HT-29 (cell line): Measurements from ENCODE around the gene OR1I1. TPM values are rescaled to one million over a fixed set of nuclear protein-coding genes. Genes with fewer than 3 reads are reported as not detected.

Experiments used
- DNase-seq: peaks from one replicate; pipeline ENCODE4 v3.0.0-alpha.2; 2015; ENCODE audit warnings: low spot score
- total RNA-seq: library from RNA; depleted of rRNA; stranded (reverse); fragments of >200 nt; shearing (Covaris generic); gene quantifications from 2 replicates; pipeline ENCODE4 v1.2.3, GENCODE V29; 2014

The OR1I1 gene
- total RNA-seq, 1 experiment from 2014 or later: not detected

- no peak for DNase-seq
Observed at GRCh38 chr19:15098460-15098859, 16.4 kb downstream of the OR1I1 start.

- DNase-seq: no peak
Observed at GRCh38 chr19:15099017-15099582, 17.1 kb downstream of the OR1I1 start.

- peak; percentile 38 for DNase-seq
Observed at GRCh38 chr19:15101479-15102082, 19.6 kb downstream of the OR1I1 start.

GRCh38 chr19:15104003-15104402, 22.0 kb downstream of the OR1I1 start:
- no peak for DNase-seq

- no peak for DNase-seq
Observed at GRCh38 chr19:15104411-15104810, 22.4 kb downstream of the OR1I1 start.

DNA sequence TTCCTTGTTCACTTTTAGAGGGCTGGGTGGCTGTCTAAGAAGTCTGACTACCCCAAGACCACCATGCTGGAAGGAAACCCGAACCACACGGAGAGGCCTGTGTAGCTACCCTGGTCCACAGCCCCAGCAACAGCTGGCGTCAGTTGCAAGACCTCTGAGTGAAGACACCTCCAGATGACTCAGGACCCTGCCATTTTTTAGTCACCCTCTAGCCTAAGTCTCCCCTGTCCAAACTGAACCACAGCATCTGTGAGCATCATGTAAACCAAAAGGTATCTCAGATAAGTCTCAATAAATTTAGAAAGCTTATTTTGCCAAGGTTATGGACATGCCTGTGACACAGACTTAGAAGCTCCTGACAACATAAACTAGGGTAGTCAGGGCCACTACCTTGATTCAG, 23.0 kb downstream of the OR1I1 start:
- DNase-seq: no peak

- DNase-seq: no peak
Observed at GRCh38 chr19:15107061-15108010, 25.3 kb downstream of the OR1I1 start, which contains the start of gene SYDE1. SYDE1 (plus strand) TSS chr19:15107401; CDS start chr19:15107434, 33 bp downstream.

GRCh38 chr19:15108145-15108844, 26.3 kb downstream of the OR1I1 start:
- no peak for DNase-seq

DNA sequence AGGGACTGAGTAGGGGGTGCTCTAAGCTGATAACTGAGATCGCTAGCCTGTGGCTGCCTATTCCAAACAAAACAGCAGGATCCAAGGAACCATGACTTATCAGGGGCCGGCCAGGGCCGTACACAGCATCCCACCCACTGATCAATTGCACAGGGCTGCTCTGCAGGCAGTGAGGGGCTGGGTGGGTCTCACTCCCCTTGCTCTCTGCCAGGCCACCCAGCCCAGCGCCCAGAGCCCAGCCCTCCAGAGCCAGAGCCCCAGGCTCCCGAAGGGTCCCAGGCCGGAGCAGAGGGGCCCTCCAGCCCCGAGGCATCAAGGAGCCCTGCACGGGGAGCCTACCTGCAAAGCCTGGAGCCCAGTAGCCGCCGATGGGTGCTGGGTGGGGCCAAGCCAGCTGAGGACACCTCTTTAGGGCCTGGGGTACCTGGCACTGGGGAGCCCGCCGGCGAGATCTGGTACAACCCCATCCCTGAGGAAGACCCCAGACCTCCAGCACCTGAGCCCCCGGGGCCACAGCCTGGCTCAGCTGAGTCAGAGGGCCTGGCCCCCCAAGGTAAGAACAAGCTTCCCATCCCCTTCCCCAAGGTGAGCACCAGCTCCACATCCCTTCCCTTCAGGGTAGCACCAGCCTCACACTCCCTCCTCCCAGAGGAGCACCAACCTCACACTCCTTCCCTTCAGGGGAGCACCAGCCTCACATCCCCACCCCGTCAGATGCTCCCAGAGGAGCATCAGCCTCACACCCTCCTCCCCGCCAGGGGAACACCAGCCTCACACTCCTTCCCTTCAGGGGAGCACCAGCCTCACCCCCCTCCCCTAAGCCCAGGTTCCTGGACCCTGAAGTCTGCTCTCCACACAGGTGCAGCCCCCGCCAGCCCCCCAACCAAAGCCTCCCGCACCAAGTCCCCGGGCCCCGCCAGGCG, 27.1 kb downstream of the OR1I1 start:
- DNase-seq: no peak

DNA sequence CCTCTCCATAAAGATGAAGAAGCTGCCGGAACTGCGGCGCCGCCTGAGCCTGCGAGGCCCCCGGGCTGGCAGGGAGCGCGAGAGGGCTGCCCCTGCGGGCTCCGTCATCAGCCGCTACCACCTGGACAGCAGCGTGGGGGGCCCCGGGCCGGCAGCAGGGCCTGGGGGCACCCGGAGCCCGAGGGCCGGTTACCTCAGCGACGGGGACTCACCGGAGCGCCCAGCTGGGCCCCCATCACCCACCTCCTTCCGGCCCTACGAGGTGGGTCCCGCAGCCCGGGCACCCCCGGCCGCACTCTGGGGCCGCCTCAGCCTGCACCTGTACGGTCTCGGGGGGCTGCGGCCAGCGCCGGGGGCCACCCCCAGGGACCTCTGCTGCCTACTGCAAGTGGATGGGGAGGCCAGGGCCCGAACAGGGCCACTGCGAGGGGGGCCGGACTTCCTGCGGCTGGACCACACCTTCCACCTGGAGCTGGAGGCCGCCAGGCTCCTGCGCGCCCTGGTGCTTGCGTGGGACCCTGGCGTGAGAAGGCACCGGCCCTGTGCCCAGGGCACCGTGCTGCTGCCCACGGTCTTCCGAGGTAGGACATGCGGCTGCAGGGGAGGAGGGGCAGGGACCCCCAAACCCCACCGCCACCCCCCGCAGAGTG, 27.9 kb downstream of the OR1I1 start:
- DNase-seq: no peak

DNA sequence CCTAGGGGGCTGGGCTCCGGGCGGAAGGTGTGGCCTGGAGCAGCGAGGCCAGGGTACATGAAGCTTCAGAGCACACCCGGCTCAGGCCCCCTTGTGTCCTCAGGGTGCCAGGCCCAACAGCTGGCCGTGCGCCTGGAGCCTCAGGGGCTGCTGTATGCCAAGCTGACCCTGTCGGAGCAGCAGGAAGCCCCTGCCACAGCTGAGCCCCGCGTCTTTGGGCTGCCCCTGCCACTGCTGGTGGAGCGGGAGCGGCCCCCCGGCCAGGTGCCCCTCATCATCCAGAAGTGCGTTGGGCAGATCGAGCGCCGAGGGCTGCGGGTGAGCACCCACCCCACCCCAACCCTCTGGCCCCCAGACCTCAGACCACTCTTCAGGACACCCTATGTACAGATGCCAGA, 28.4 kb downstream of the OR1I1 start:
- no peak for DNase-seq

- DNase-seq: no peak
Observed at GRCh38 chr19:15111758-15112157, 29.7 kb downstream of the OR1I1 start.

- peak; percentile 21 for DNase-seq
Observed at GRCh38 chr19:15112385-15112784, 30.4 kb downstream of the OR1I1 start.

GRCh38 chr19:15113245-15114152, 31.5 kb downstream of the OR1I1 start:
- no peak for DNase-seq

DNA sequence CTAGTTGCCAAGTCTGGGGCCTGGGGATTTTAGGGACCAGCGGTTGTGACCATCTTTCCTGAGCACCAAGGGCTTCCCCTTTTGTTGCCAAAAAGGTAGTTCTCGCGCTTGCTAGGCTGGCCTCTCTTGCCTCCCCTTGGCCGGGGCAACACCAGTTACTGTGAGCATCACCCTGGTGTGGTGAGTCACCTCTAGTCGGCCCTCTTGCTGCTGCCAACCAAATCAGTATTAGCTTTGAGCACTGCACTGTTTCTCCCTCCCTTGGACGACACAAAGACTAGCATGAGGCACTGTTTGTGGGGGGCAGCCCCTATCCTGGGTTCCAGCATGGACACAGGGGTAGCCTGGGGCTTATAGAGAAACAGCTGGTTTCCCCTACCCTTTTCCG, 32.1 kb downstream of the OR1I1 start:
- no peak for DNase-seq

DNA sequence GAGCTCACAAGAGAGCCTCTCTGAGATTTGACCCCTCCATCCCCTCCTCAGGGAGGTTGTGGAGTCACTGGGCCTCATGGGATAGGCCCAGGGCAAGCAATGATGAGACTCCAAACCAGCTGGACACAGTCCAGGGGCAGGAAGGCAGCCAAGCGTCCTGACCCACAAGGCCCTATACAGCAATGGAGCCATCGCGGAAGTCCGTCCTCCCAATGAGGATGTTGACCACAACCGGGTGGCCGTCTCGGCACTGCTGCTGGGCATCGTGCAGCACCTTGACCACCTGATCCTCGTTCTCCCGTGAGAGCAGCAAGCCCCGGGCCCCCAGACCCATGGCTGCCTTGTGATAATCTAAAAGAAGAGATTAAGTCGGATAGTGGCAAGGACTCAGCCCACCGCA, 33.1 kb downstream of the OR1I1 start:
- DNase-seq: no peak

DNA sequence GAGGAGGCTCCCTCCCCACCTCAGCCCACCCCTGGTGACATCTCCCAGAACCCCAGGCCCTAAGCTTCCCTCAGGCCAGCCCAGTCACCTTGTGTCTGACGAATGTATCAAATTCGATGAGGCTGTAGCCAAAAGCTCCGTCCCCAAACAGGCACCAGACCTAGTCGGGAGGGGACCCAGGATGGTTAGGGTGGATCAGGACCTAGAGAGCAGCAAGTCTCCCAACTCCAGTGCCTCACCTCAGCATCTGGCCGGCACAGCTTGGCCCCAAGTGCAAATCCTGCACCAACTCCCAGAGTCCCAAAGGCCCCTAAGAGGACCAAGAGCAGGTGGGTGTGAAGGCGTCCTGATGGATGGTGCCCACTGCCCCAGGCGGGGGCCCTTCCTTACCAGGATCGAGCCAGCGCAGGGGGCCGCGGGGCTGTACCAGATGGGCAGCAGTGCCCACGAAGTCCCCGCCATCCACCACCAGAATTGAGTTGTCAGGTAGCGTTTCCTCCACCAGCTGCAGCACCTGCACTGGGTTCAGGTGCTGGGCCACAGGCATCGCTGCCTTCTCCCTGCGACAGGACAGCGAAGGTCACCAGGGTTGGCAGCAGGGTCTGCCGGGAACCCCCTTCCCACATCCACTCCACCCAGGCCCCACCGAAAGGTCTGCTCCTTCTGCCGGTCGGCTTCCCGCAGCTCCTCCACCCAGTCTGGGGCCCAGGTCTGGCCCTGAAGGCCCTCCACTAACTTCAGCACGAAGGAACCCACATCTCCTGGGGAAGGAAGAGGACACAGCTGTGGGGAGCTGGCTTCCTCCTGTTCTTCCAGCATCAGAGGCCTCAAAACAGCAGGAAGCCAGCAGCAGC, 34.0 kb downstream of the OR1I1 start:
- no peak for DNase-seq

DNA sequence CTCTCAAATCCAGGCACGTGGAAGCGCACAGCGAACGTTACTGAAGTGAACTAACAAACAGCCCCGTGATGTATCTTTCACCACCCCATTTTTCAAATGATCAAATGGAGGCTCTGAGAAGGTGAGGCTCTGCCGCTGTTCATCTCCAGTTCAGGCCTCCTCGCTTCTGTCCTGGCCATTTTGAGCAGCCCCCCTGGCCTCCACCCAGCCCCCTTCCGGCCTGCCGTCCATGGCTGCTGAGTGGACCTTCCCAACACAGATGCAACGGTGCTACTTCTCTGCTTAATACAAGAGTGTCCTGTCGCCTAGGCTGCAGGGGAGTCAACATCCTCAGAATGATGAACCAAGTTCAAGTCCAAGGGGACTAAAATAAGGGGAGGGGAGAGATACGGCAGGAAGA, 34.8 kb downstream of the OR1I1 start:
- no peak for DNase-seq
